Measurements from ENCODE around the gene PTPRS. TPM values are rescaled to one million over a fixed set of nuclear protein-coding genes. Genes with fewer than 3 reads are reported as not detected.
"Not testable (repeated sequence)": the region's sequence is repeated elsewhere in the genome, so short reads cannot be mapped to it uniquely, and the experiment has no call there.

The PTPRS gene
- total and polyA plus RNA-seq, 7 donors = 4.2 to 29.7 (median 11.4) TPM

DNA sequence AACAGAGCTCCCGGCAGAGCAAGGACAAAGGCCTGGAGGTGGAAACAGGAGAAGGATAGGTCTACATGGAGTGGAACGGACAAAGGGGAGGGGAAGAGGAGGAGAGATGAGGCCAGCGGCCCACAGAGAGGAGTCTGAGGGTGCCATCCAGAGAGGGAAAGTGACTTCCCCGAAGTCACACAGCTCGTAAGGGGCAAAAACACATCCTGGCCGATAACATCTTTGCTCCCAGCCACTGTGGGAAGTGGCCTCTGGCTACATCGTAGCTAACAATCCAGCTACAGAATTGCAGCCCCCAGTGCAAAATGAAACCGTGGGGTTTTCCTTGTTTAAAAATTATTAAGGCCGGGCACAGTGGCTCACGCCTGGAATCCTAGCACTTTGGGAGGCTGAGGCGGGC lies 11.5 kb downstream of the PTPRS start:
- Histone ChIP-seq H3K27me3 (ENCODE audit: insufficient read depth in 3 of 3, low read length in 2 of 3) (peaks cover 0 to 24% (median 7%) of the 10 kb centered on the region in 3 donors), H3K4me1 (no peaks in the 10 kb centered on the region), H3K36me3 (ENCODE audit: insufficient read depth in 1 of 2, low read depth in 1 of 2) (no peaks in the 10 kb centered on the region), H3K9me3 (no peaks in the 10 kb centered on the region), H3K27ac (no peak overlapping the region), H3K4me3 (no peak overlapping the region)
- WGBS, 3 donors = 79 to 87% (median 85%) methylated on average over 11 of the region's 11 CpGs
- no peak for ATAC-seq
- intact Hi-C loops (cut with DNase I) = no loop called here
- no peak for DNase-seq
- no peak for TF ChIP-seq CTCF (IDR thresholded peaks at IDR 0.05)

- peaks cover 0 to 20% (median 3%) of the 10 kb centered on the region in 3 donors for H3K27me3 ChIP-seq (ENCODE audit: insufficient read depth in 3 of 3, low read length in 2 of 3)
- H3K27ac ChIP-seq; intact Hi-C loops (cut with DNase I); H3K4me3 ChIP-seq; ATAC-seq; H3K9me3 ChIP-seq; H3K4me1 ChIP-seq; DNase-seq; H3K36me3 ChIP-seq (ENCODE audit: insufficient read depth in 1 of 2, low read depth in 1 of 2): not testable (repeated sequence)
- 93 to 95% (median 94%) methylated on average over 8 of the region's 8 CpGs for WGBS, 3 donors
Measured at GRCh38 chr19:5328407-5328806, 12.2 kb downstream of the PTPRS start.

DNA sequence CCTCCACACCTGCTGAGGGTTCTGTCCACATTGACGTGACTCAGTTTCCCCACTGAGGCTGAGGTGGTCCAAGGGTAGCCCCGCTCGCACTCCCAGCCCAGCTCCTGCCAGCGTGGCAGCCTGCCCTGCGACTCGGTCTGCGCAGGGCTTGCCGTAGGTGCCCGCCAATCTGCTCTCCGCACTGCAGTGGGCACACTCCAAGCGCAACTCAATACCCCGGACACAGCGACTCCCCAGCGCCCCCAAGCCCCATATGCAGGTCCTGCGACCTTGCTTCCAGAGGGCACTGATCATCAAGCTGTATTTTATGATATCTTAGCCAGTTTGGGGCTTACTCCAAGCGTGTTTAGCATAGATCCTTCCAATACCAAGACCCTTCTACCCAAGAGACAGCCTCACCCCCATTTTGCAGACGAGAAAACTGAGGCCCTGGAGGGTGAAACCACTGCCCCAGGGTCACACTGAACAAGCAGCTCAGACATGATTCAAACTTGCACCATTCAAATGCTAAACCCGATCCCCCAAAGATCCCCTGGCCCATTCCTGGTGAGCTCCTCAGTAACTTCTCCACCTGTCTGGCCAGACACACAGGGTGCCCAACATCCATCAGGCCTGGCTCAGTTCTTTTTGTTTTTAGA lies 13.5 kb downstream of the PTPRS start:
- no peak for TF ChIP-seq CTCF (IDR thresholded peaks at IDR 0.05)
- DNase-seq = no peak
- ATAC-seq = no peak
- WGBS, 3 donors = 74 to 80% (median 75%) methylated on average over 17 to 18 of the region's 18 CpGs
- Histone ChIP-seq H3K27me3 (ENCODE audit: insufficient read depth in 3 of 3, low read length in 2 of 3) (peaks cover 0 to 20% (median 3%) of the 10 kb centered on the region in 3 donors), H3K27ac (no peak overlapping the region), H3K4me3 (no peak overlapping the region), H3K4me1 (no peaks in the 10 kb centered on the region), H3K9me3 (no peaks in the 10 kb centered on the region), H3K36me3 (ENCODE audit: insufficient read depth in 1 of 2, low read depth in 1 of 2) (no peaks in the 10 kb centered on the region)
- intact Hi-C loops (cut with DNase I) = no loop called here

DNA sequence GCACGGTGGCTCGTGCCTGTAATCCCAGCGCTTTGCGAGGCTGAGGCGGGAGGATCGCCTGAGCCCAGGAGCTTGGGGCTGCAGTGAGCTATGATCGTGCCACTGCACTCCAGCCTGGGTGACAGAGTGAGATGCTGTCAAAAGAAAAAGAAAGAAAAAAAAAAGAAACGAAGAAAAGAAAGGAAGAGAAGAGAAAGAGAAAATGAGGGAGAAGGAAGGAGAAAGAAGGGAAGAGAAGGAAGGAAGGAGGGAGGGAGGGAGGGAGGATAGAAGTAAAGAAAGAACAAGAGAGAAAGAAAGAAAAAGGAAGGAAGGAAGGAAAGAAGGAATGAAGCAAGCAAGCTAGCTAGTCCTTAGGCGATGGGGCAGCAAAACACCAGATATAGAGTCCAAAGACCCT lies 14.1 kb downstream of the PTPRS start:
- Histone ChIP-seq H3K4me3 (no peak overlapping the region), H3K9me3 (no peaks in the 10 kb centered on the region), H3K4me1 (no peaks in the 10 kb centered on the region), H3K36me3 (ENCODE audit: insufficient read depth in 1 of 2, low read depth in 1 of 2) (no peaks in the 10 kb centered on the region), H3K27ac (no peak overlapping the region), H3K27me3 (ENCODE audit: insufficient read depth in 3 of 3, low read length in 2 of 3) (peaks cover 0 to 24% (median 3%) of the 10 kb centered on the region in 3 donors)
- WGBS, 3 donors = 46 to 55% (median 47%) methylated on average over 9 of the region's 9 CpGs
- ATAC-seq (no peak), DNase-seq (no peak)
- TF ChIP-seq CTCF (IDR thresholded peaks at IDR 0.05) = no peak
- intact Hi-C loops (cut with DNase I) = no loop called here

DNA sequence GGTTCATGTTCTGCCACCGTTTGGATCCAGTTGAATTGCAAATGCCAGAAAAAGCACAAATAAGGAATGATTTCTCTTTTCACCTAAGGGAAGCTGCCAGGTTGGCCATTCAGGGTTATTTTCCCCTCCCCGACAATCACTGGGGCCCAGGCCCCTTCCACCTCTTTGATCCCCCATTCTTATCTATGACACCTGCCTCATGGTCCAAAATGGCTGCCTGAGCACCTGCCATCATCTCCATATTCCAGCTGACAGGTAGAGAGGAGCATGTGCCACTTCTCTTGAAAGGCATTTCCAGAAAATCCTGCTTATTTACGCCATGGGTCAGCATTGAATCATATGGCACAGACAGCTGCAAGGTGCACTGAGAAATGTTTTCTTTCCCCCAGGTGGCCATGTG lies 15.7 kb downstream of the PTPRS start:
- Histone ChIP-seq H3K4me1 (no peaks in the 10 kb centered on the region), H3K36me3 (ENCODE audit: insufficient read depth in 1 of 2, low read depth in 1 of 2) (no peaks in the 10 kb centered on the region), H3K4me3 (no peak overlapping the region), H3K9me3 (no peaks in the 10 kb centered on the region), H3K27ac (no peak overlapping the region), H3K27me3 (ENCODE audit: insufficient read depth in 3 of 3, low read length in 2 of 3) (peaks cover 0 to 32% (median 3%) of the 10 kb centered on the region in 3 donors)
- DNase-seq (no peak), ATAC-seq (no peak)
- intact Hi-C loops (cut with DNase I) = no loop called here
- WGBS, 3 donors = 87 to 95% (median 90%) methylated on average over 3 of the region's 3 CpGs
- no peak for TF ChIP-seq CTCF (IDR thresholded peaks at IDR 0.05)

Data from psoas muscle (tissue), 8 donors.